HG03139 (cell line): ENCODE results near the gene FILIP1.
A peak's percentile ranks its signal among the peaks of the same experiment; 100 is the strongest.
"Not testable (repeated sequence)": the region's sequence is repeated elsewhere in the genome, so short reads cannot be mapped to it uniquely, and the experiment has no call there.

ENCODE experiments used
- ATAC-seq: cut with Tn5 transposase; IDR thresholded peaks from one replicate; pipeline ENCODE4 v1.9.1; 2021; ENCODE audit not compliant: unreplicated experiment

Gene FILIP1

DNA sequence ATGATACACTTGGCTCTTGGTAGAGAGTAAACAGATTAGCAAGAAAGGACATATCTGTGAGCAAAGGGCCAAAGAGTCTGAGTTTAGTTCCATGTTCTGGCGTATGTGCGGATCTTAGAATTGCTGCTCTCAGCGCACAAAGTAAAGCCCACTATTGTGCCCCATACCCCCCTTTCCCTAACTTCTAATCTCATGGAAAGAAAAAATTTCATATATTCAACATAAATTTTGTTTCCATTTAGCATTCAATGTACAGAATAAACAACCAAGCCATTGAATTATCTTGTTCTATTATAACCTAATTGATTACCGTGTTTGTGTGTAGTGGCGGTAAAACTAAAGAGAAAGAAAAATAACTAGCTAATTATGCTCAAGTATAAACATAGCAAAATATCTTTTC, 30.5 kb downstream of the FILIP1 start:
- ATAC-seq = no peak

DNA sequence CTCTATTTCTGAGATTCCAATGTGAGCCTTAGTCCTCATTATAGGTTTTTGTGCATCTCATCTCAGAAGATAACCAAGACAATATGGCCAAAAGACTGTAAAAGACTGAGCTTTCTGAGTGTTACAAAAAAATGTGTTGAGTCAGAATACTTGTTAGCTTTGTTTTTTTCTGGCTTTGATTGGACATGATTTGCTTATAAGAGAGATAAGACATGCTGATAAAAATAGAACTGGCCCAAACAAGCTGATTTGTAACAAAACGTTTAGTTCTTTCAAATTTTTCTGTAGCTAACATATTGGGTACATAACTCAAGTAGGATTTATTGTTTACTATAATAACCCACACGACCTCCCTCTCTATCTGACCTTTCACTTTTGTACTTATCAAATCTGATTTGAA, 32.9 kb downstream of the FILIP1 start:
- no peak for ATAC-seq

DNA sequence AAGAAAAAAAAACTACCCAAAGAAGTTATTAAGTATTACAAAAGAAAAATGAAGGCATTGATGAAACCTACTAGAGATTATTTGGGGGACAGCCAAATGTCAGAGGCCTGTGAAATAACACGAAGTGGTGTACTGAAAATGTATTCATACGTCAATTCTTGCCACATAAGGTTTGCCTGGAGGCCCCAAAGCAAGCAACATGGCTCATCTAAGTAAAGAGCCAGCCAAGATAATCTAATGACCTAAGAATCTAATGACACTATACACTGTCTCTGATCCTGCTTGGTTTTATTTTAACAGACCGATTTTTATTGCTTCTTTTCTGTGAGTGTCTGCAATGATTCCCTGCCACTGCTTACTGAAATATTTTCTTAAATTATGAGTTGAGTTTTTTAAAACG, 34.7 kb downstream of the FILIP1 start:
- no peak for ATAC-seq

DNA sequence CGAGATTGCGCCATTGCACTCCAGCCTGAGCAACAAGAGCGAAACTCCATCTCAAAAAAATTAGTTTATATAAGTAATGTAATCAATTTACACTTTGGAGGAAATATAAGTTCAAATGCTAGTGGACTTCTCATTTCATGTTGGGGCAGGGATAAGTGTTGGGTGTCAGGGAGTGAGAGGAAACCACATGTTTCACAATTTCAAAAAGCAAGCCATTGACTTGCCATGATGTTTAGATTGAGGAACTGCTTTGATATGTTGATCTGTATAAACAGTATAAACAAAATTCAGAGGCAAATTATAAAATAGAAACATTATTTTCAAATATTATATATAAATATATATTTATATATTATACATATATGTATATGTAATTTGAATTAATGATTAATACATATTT, 42.7 kb downstream of the FILIP1 start:
- no peak for ATAC-seq

- ATAC-seq = no peak
Measured at GRCh38 chr6:75449630-75450206, 43.9 kb downstream of the FILIP1 start.

GRCh38 chr6:75446241-75446880, 47.2 kb downstream of the FILIP1 start:
- ATAC-seq = no peak

DNA sequence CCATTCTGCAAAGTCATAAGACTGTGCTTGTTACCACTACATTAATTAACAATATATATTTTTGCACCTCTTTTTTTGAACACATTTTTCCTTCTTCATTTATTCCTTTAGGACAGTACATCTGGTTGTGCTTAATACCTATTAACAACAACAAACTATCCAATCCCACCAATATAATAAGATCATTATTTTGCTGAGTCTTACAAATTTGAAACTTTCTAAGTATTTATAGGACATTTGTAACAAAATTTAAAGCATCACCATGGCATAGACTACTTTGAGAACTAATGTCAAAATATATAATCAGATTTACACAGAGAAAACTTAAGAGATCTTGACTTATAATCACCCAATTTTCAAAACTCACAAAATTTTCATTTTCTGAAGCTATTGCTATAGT, 47.9 kb downstream of the FILIP1 start:
- ATAC-seq = no peak

GRCh38 chr6:75444899-75445298, 48.7 kb downstream of the FILIP1 start:
- ATAC-seq = no peak

GRCh38 chr6:75441883-75442282, 51.7 kb downstream of the FILIP1 start:
- not testable (repeated sequence) for ATAC-seq

DNA sequence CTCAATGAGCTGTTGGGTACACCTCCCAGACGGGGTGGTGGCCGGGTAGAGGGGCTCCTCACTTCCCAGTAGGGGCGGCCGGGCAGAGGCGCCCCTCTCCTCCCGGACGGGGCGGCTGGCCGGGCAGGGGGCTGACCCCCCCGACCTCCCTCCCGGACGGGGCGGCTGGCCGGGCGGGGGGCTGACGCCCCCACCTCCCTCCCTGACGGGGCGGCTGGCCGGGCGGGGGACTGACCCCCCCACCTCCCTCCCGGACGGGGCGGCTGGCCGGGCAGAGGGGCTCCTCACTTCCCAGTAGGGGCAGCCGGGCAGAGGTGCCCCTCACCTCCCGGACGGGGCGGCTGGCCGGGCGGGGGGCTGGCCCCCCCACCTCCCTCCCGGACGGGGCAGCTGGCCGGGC, 52.1 kb downstream of the FILIP1 start:
- ATAC-seq = not testable (repeated sequence)

GRCh38 chr6:75438442-75439116, 55.0 kb downstream of the FILIP1 start:
- ATAC-seq = no peak

- ATAC-seq = no peak
Measured at GRCh38 chr6:75438013-75438431, 55.6 kb downstream of the FILIP1 start.

GRCh38 chr6:75437421-75437891, 56.1 kb downstream of the FILIP1 start:
- ATAC-seq = no peak

DNA sequence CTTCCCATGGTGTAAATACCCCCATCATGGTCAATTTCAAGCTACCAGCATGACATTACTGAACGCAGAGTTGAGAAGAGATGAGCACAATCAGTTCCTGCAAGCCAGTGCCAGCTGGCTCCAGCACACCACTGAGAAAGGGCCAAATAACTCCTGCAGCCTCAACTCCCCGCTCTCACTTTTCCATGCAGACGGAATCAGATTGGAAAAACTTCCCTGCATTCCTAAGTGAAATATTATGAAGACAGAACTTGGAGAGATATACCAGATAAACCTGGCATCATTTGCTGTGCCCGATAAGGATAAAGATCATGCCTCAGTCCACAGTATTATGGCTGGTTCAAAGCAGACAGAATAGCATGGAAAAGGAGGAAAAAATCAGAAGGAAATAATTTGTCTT, 56.7 kb downstream of the FILIP1 start:
- no peak for ATAC-seq

- not testable (repeated sequence) for ATAC-seq
Measured at GRCh38 chr6:75432809-75433208, 60.8 kb downstream of the FILIP1 start.

- ATAC-seq = no peak
Measured at GRCh38 chr6:75431379-75431778, 62.2 kb downstream of the FILIP1 start.

- ATAC-seq = no peak
Measured at GRCh38 chr6:75430631-75431325, 62.8 kb downstream of the FILIP1 start.

GRCh38 chr6:75429061-75429703, 64.4 kb downstream of the FILIP1 start:
- ATAC-seq = no peak

DNA sequence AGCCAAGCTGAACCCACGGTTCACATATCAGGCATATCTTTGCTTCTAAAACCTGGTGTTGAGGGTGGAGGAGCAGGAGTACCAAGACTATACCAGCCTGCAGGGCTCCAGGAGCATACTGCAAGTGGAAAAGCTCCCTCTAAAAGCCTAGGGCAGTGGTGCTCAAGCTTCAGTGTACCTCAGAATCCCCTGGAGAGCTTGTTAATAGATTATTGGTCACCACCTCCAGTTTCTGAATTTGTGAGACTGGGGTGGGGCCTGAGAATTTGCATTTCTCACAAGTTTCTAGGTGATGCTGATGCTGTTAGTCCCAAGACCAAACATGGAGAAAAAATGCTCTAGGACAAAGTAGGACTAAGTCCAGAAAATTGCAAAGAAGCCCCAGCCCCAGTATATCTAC, 65.4 kb downstream of the FILIP1 start:
- ATAC-seq = peak; percentile 53

DNA sequence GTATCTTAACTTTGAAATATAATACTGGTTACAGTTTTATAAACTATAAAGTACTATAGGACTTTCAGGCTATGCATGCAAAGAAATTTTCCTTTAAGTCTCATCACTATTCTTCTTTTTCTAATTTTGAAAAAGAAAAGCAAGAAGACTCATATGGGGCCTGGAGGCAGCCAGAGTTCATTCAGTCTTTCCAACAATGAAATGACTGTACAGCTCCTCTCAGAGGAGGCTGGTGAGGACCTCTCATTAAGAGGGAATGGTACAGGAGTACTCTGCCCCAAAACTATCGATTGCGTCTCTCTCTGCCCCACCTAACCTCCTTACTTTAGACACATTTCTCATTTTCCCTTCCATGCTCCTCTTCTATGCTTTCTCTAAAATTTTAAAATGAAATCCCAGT, 66.3 kb downstream of the FILIP1 start:
- no peak for ATAC-seq
